GM12878 (cell line): ENCODE data around the gene ANK2. TPM values are rescaled to one million over a fixed set of nuclear protein-coding genes. Genes with fewer than 3 reads are reported as not detected.
A peak's percentile ranks its signal among the peaks of the same experiment; 100 is the strongest.

Source experiments
- ATAC-seq: fragments of 200-7000 bp; cut with Tn5 transposase; 3 replicates; pipeline ENCODE4 v1.9.1; 2020; ENCODE audit warnings: mild to moderate bottlenecking, moderate library complexity
- BruUV-seq: library from RNA; stranded (reverse); fragments of 400-500 nt; replicated peaks from 2 replicates; lab custom pipeline; 2021; lab: Mats Ljungman, UMichigan
- CTCF ChIA-PET: fragments of 300-600 bp; sonication (Branson Sonifier 250); formaldehyde crosslinking; extraction: SDS; loops from one replicate; lab custom pipeline; 2021; ENCODE audit warnings: inconsistent platforms; lab: Yijun Ruan, JAX
- POLR2A ChIA-PET: fragments of 350-600 bp; formaldehyde crosslinking; extraction: SDS; loops from one replicate; lab custom pipeline; 2021; ENCODE audit warnings: inconsistent platforms; lab: Charles Lee
- RAD21 ChIA-PET: fragments of 300-600 bp; sonication (Branson Sonifier 250); formaldehyde crosslinking; loops from one replicate; lab custom pipeline; 2023; ENCODE audit warnings: antibody characterized with exemption; ENCODE audit not compliant: unreplicated experiment; lab: Charles Lee
- SMC1A ChIA-PET: fragments of 300-600 bp; sonication (Branson Sonifier 250); formaldehyde crosslinking; loops from one replicate; lab custom pipeline; 2023; ENCODE audit not compliant: unreplicated experiment, uncharacterized antibody; lab: Charles Lee
- DNase-seq: peaks from one replicate; pipeline ENCODE4 v3.0.0-alpha.2; 2011; ENCODE audit warnings: low read depth, low spot score
- FAIRE-seq: peaks from 3 replicates; lab custom pipeline; 2011; peaks lifted over from hg19 to GRCh38; lab: Jason Lieb, UNC
- H2AFZ ChIP-seq: 2 replicates; pipeline ENCODE4 v1.6.0; 2011; ENCODE audit warnings: low read depth, low read length, control low read depth; ENCODE audit not compliant: control insufficient read depth
- H3K27ac ChIP-seq: 2 replicates; pipeline ENCODE4 v1.5.1; 2011; ENCODE audit warnings: control low read depth; ENCODE audit not compliant: control insufficient read depth, insufficient read depth
- H3K27me3 ChIP-seq, 2 experiments: replicated peaks in 1 of 2; 2 replicates each; pipeline versions ENCODE4 v1.6.0 to v1.6.1; 2011; ENCODE audit warnings: low read length in 1 of 2; ENCODE audit not compliant: control insufficient read depth in 2 of 2, insufficient read depth in 2 of 2
- H3K36me3 ChIP-seq, 2 experiments: 2 replicates each; pipeline ENCODE4 v1.5.1; 2011; ENCODE audit warnings: low read length in 1 of 2; ENCODE audit not compliant: control insufficient read depth in 2 of 2, insufficient read depth in 2 of 2
- H3K4me1 ChIP-seq: 2 replicates; pipeline ENCODE4 v1.6.1; 2011; ENCODE audit warnings: mild to moderate bottlenecking, low read length, moderate library complexity, mixed read lengths; ENCODE audit not compliant: control insufficient read depth, insufficient read depth
- H3K4me2 ChIP-seq: 2 replicates; pipeline ENCODE4 v1.6.0; 2011; ENCODE audit warnings: control low read depth; ENCODE audit not compliant: control insufficient read depth, insufficient read depth
- H3K4me3 ChIP-seq: fragments of 200-600 bp; sonication (generic); 2 replicates; pipeline ENCODE4 v1.5.1; 2016
- H3K79me2 ChIP-seq: 2 replicates; pipeline ENCODE4 v1.6.0; 2011; ENCODE audit warnings: low read length; ENCODE audit not compliant: control insufficient read depth, insufficient read depth
- H3K9ac ChIP-seq: 2 replicates; pipeline ENCODE4 v1.8.0; 2011; ENCODE audit warnings: low read length, control low read depth, mixed read lengths; ENCODE audit not compliant: control insufficient read depth, insufficient read depth
- H3K9me3 ChIP-seq: replicated peaks from 3 replicates; pipeline ENCODE4 v1.5.1; 2011; ENCODE audit warnings: mild to moderate bottlenecking, low read length; ENCODE audit not compliant: control insufficient read depth, insufficient read depth
- H4K20me1 ChIP-seq: 2 replicates; pipeline ENCODE4 v1.6.0; 2011; ENCODE audit not compliant: control insufficient read depth, insufficient read depth
- ATF7 ChIP-seq: fragments of 450-650 bp; IDR thresholded peaks from 2 replicates; pipeline ENCODE4 v1.6.1; 2016; ENCODE audit warnings: low read depth, mild to moderate bottlenecking
- EGR1 ChIP-seq, 2 experiments: IDR thresholded peaks; 1 replicate in 1 of 2; 2 replicates in 1 of 2; pipeline ENCODE4 v1.6.1; 2011 to 2012; ENCODE audit warnings: low read depth in 2 of 2, low read length in 2 of 2, borderline replicate concordance in 1 of 2, mild to moderate bottlenecking in 1 of 2, moderate library complexity in 1 of 2
- GATAD2B ChIP-seq: fragments of 450-650 bp; conservative IDR thresholded peaks from 2 replicates; pipeline ENCODE4 v1.6.1; 2017; ENCODE audit warnings: low read depth, mild to moderate bottlenecking, moderate library complexity
- JUND ChIP-seq: IDR thresholded peaks from 2 replicates; pipeline ENCODE4 v1.6.1; 2012; ENCODE audit warnings: low read depth, mild to moderate bottlenecking, low read length, improper control_type of control experiment, moderate library complexity
- MTA2 ChIP-seq: fragments of 450-650 bp; IDR thresholded peaks from 2 replicates; pipeline ENCODE4 v1.6.1; 2016; ENCODE audit warnings: low read depth, mild to moderate bottlenecking, moderate library complexity
- MXI1 ChIP-seq: fragments of 150-350 bp; IDR thresholded peaks from 2 replicates; pipeline ENCODE4 v1.6.1; 2011; ENCODE audit warnings: low read depth, mild to moderate bottlenecking, inconsistent platforms, low read length, improper control_type of control experiment
- POLR2AphosphoS2 ChIP-seq: IDR thresholded peaks from 2 replicates; pipeline ENCODE4 v1.6.1; 2011; ENCODE audit warnings: low read depth, mild to moderate bottlenecking, low read length, improper control_type of control experiment, moderate library complexity
- POU2F2 ChIP-seq: IDR thresholded peaks from 3 replicates; pipeline ENCODE4 v1.6.1; 2011; ENCODE audit warnings: low read depth, mild to moderate bottlenecking, low read length, borderline replicate concordance
- RAD51 ChIP-seq: fragments of 450-650 bp; IDR thresholded peaks from 2 replicates; pipeline ENCODE4 v1.6.1; 2016; ENCODE audit warnings: moderate library complexity, mild to moderate bottlenecking, inconsistent platforms
- RBBP5 ChIP-seq: fragments of 200-600 bp; sonication (generic); conservative IDR thresholded peaks from 2 replicates; pipeline ENCODE4 v1.6.1; 2016
- YBX1 ChIP-seq: fragments of 450-650 bp; IDR thresholded peaks from 2 replicates; pipeline ENCODE4 v1.6.1; 2016; ENCODE audit warnings: antibody characterized with exemption
- WGBS: methylation state at CpG from one replicate; pipeline ENCODE4 v1.1.6; 2016; ENCODE audit warnings: low lambda C conversion rate; ENCODE audit not compliant: insufficient replicate concordance, insufficient coverage; ENCODE audit errors: missing lambda C conversion rate; 5-methylcytosine and 5-hydroxymethylcytosine counted together
- in situ Hi-C: fragments of 300-500 bp; cut with MboI; formaldehyde crosslinking; loops from 9 replicates; pipeline ENCODE4 v1.14.3; 2018; ENCODE audit warnings: mixed read lengths
- intact Hi-C: fragments of 100-400 bp; cut with micrococcal nuclease; formaldehyde crosslinking; loops from one replicate; pipeline ENCODE4 v1.14.2; 2022; ENCODE audit not compliant: unreplicated experiment
- polyA plus RNA-seq, 11 experiments: library from polyadenylated mRNA; depleted of rRNA in 4 of 11; unstranded in 6 of 11; stranded (reverse) in 5 of 11; fragments of >200 nt; fragmentation: Nextera tagmentation in 4 of 11; fragmentation: Illumina TruSeq in 1 of 11; extraction: Ambion mirVana in 4 of 11; extraction: Trizol in 1 of 11; gene quantifications; 1 replicate in 1 of 11; 2 replicates in 10 of 11; pipeline versions ENCODE4 v1.2.1 to v1.2.3, GENCODE V29; 2011 to 2016; ENCODE audit warnings: inconsistent platforms in 2 of 11, missing spikeins in 2 of 11, low read depth in 1 of 11
- total RNA-seq, 4 experiments: library from RNA; depleted of rRNA in 3 of 4; stranded (reverse); fragments of >200 nt in 3 of 4; fragmentation: Illumina TruSeq in 1 of 4; extraction: Trizol in 1 of 4; gene quantifications; 2 replicates each; pipeline versions ENCODE4 v1.2.1 to v1.2.3, GENCODE V29; 2013 to 2021
- TF ChIP-seq, protein P1 (sequence below): IDR thresholded peaks from 2 replicates; pipeline ENCODE4 v1.6.1; 2011; ENCODE audit warnings: low read depth, mild to moderate bottlenecking, low read length, moderate library complexity, borderline replicate concordance; ENCODE audit errors: extremely low read depth

Gene ANK2
- total and polyA plus RNA-seq, 10 of the 15 experiments (the other 5 are each of a cell fraction or from before 2014, with no cell fraction given), result 1.6 to 13.0 (median 4.1) TPM

DNA sequence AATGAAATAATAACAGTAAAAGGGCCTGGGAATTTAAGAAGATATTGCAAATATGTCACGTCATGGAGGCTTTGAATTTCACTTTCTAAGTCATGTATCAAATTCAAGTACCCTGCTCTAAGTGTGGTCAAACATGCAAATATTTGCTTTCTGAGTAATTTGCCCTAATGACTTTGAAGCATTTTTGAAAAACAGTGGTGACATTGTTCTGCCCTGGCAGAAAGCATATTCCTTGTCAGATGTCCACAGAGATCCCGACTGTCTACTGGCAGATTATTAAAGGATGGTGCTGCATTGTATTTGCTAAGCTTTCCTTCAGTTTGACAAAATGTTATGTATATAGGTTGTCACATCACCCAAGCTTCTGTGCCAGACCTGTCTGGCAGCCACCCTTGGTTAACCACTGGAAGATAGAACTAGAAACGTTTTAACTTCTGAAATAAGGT is 92.5 kb downstream of the ANK2 start:
- Histone ChIP-seq H3K4me2 (no peak overlapping the region), H3K4me1 (no peaks in the 10 kb centered on the region; the same call in 1 of the 2 replicates), H3K9me3 (no peaks in the 10 kb centered on the region), H4K20me1 (no peaks in the 10 kb centered on the region), H3K36me3 (no peaks in the 10 kb centered on the region), H3K27me3 (no peaks in the 10 kb centered on the region), H3K27ac (no peak overlapping the region), H2AFZ (no peak overlapping the region), H3K9ac (no peak overlapping the region), H3K4me3 (no peak overlapping the region), H3K79me2 (no peaks in the 10 kb centered on the region)
- in situ Hi-C loops (no loop called here), intact Hi-C loops (no loop called here)
- peak; percentile 79 for ATAC-seq
- ChIA-PET SMC1A (interaction anchor here (0.8 to 1.5 kb wide), 4 partner anchors 9 to 19 kb away, joined by 3 to 6 read pairs (median 4); no protein-coding TSS in a partner anchor), RAD21 (interaction anchor here (1.5 kb wide), 2 partner anchors 9 to 324 kb away, joined by 3 read pairs; no protein-coding TSS in a partner anchor), POLR2A (interaction anchor here (1.6 kb wide), 1 partner anchor 16 kb away, joined by 4 read pairs; no protein-coding TSS in a partner anchor), CTCF (interaction anchor here (1.0 kb wide), 1 partner anchor 16 kb away, joined by 5 read pairs; no protein-coding TSS in a partner anchor)
- no peak for FAIRE-seq
- TF ChIP-seq MXI1, result no peak
- TF ChIP-seq RBBP5, result no peak
- TF ChIP-seq YBX1, result no peak
- TF ChIP-seq POLR2AphosphoS2, result no peak
- peak; percentile 64 for TF ChIP-seq ATF7
- TF ChIP-seq POU2F2, result peak; percentile 77; the same call in 2 of the 3 replicates
- TF ChIP-seq MTA2, result peak; percentile 61
- 31% methylated on average over 3 of the region's 3 CpGs for WGBS
- BruUV-seq, result no TSS peak
- DNase-seq, result no peak

DNA sequence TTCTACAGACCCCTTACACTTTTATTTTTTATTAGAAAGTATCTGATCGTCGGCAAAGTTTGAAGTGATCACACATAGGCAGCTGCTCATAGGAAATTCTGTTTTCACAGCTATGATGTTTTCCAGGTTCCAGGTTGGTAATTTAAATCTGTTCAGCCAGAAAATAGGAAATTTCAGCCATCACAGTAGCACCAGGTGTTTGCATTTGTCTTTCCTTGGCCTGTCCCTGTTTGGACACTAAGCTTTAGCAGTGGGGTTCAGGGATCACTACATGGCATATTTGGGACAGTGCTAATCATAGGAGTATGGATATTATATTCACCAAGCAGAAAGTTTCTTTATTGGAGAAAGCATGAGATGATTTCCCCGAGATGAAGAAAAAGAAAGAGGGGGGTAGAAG is 92.9 kb downstream of the ANK2 start:
- no TSS peak for BruUV-seq
- no peak for TF ChIP-seq RAD51
- no peak for TF ChIP-seq JUND
- no peak for TF ChIP-seq GATAD2B
- no peak for TF ChIP-seq EGR1 (IDR thresholded peaks at IDR 0.05; ENCODE audit: borderline replicate concordance in 1 of 2, low read depth in 2 of 2, low read length in 2 of 2)
- TF ChIP-seq, protein P1, sequence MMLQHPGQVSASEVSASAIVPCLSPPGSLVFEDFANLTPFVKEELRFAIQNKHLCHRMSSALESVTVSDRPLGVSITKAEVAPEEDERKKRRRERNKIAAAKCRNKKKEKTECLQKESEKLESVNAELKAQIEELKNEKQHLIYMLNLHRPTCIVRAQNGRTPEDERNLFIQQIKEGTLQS, result no peak
- SMC1A ChIA-PET, result interaction anchor here (0.7 to 1.5 kb wide), 4 partner anchors 10 to 926 kb away, joined by 3 to 6 read pairs (median 4); no protein-coding TSS in a partner anchor
- RAD21 ChIA-PET, result interaction anchor here (1.5 kb wide), 2 partner anchors 8 to 325 kb away, joined by 3 read pairs; no protein-coding TSS in a partner anchor
- FAIRE-seq (no peak), ATAC-seq (no peak), DNase-seq (no peak)
- Histone ChIP-seq H3K27me3 (no peaks in the 10 kb centered on the region), H3K4me3 (no peak overlapping the region), H3K9ac (no peak overlapping the region), H3K79me2 (no peaks in the 10 kb centered on the region), H3K4me1 (no peaks in the 10 kb centered on the region; the same call in 1 of the 2 replicates), H2AFZ (no peak overlapping the region), H4K20me1 (no peaks in the 10 kb centered on the region), H3K4me2 (no peak overlapping the region), H3K9me3 (no peaks in the 10 kb centered on the region), H3K36me3 (no peaks in the 10 kb centered on the region), H3K27ac (no peak overlapping the region)
- intact Hi-C loops, result no loop called here
- POLR2A ChIA-PET, result interaction anchor here (1.6 kb wide), 1 partner anchor 15 kb away, joined by 4 read pairs; no protein-coding TSS in a partner anchor
- in situ Hi-C loops, result no loop called here
- 65% methylated on average over 3 of the region's 3 CpGs for WGBS
- CTCF ChIA-PET, result no interaction called here
